K562 (cell line): Measurements from ENCODE around the gene AIF1. TPM values are rescaled to one million over a fixed set of nuclear protein-coding genes. Genes with fewer than 3 reads are reported as not detected.
"Not testable (repeated sequence)": the region's sequence is repeated elsewhere in the genome, so short reads cannot be mapped to it uniquely, and the experiment has no call there.

ENCODE experiments used
- ATAC-seq: fragments of 200-7000 bp; cut with Tn5 transposase; 3 replicates; pipeline ENCODE4 v1.9.1; 2020; ENCODE audit warnings: moderate library complexity
- BruUV-seq: library from RNA; stranded (reverse); fragments of 400-500 nt; replicated peaks from 2 replicates; lab custom pipeline; 2021; lab: Mats Ljungman, UMichigan
- CTCF ChIA-PET: fragments of 300-600 bp; formaldehyde crosslinking; extraction: SDS; loops from one replicate; lab custom pipeline; 2021; ENCODE audit warnings: low intra/inter-chr PET ratio; lab: Yijun Ruan, JAX
- POLR2A ChIA-PET: fragments of 300-600, 350-650 bp; sonication (Branson Sonifier 250); formaldehyde crosslinking; extraction: SDS; loops from one replicate; lab custom pipeline; 2021; ENCODE audit warnings: antibody characterized with exemption, inconsistent platforms; lab: Yijun Ruan, JAX
- DNase-seq, 4 experiments: peaks; one replicate each; pipeline versions ENCODE4 v3.0.0 to v3.0.0-alpha.2; 2011 to 2018; ENCODE audit warnings: low spot score in 3 of 4, mixed read lengths in 3 of 4; ENCODE audit errors: extremely low read depth in 1 of 4
- FAIRE-seq: peaks from 2 replicates; lab custom pipeline; 2011; peaks lifted over from hg19 to GRCh38; lab: Jason Lieb, UNC
- H2AFZ ChIP-seq: 2 replicates; pipeline ENCODE4 v1.6.0; 2011; ENCODE audit warnings: low read depth, low read length, control low read depth, inconsistent platforms
- H3K27ac ChIP-seq: fragments of 200-600 bp; 3 replicates; pipeline ENCODE4 v1.8.0; 2011; ENCODE audit warnings: low read depth, mild to moderate bottlenecking, control low read depth, inconsistent platforms, low read length, moderate library complexity, mixed read lengths; ENCODE audit errors: extremely low read depth
- H3K27me3 ChIP-seq, 2 experiments: fragments of 300-600 bp in 1 of 2; 2 replicates in 1 of 2; 3 replicates in 1 of 2; pipeline versions ENCODE4 v1.6.0 to v1.8.0; 2011; ENCODE audit warnings: inconsistent platforms in 2 of 2, low read length in 2 of 2, mild to moderate bottlenecking in 1 of 2, mixed read lengths in 1 of 2, moderate library complexity in 1 of 2; ENCODE audit not compliant: control insufficient read depth in 2 of 2, insufficient read depth in 2 of 2
- H3K36me3 ChIP-seq: fragments of 300-600 bp; 3 replicates; pipeline ENCODE4 v1.8.0; 2011; ENCODE audit warnings: mild to moderate bottlenecking, low read length, inconsistent platforms; ENCODE audit not compliant: control insufficient read depth, insufficient read depth
- H3K4me1 ChIP-seq, 2 experiments: fragments of 200-600 bp in 1 of 2; replicated peaks in 1 of 2; 2 replicates in 1 of 2; 3 replicates in 1 of 2; pipeline versions ENCODE4 v1.5.1 to v1.8.0; 2011; ENCODE audit warnings: inconsistent platforms in 2 of 2, low read length in 2 of 2, mild to moderate bottlenecking in 1 of 2, mixed read lengths in 1 of 2, moderate library complexity in 1 of 2; ENCODE audit not compliant: control insufficient read depth in 2 of 2, insufficient read depth in 2 of 2
- H3K4me2 ChIP-seq: 2 replicates; pipeline ENCODE4 v1.6.1; 2011; ENCODE audit warnings: low read length, control low read depth, inconsistent platforms, mixed read lengths; ENCODE audit not compliant: insufficient read depth
- H3K4me3 ChIP-seq: fragments of 200-600 bp; sonication (generic), shearing (Covaris generic); 2 replicates; pipeline ENCODE4 v1.5.1; 2016; ENCODE audit warnings: control low read depth, inconsistent platforms
- H3K79me2 ChIP-seq: fragments of 200-600 bp; 3 replicates; pipeline ENCODE4 v1.8.0; 2011; ENCODE audit warnings: low read length, inconsistent platforms; ENCODE audit not compliant: control insufficient read depth, insufficient read depth
- H3K9ac ChIP-seq, 2 experiments: 2 replicates each; pipeline versions ENCODE4 v1.6.0 to v1.6.1; 2011; ENCODE audit warnings: low read depth in 2 of 2, low read length in 2 of 2, control low read depth in 1 of 2, inconsistent platforms in 1 of 2, mild to moderate bottlenecking in 1 of 2, mixed read lengths in 1 of 2; ENCODE audit not compliant: insufficient read depth in 1 of 2
- H3K9me1 ChIP-seq: one replicate; pipeline ENCODE4 v1.6.0; 2011; ENCODE audit warnings: inconsistent platforms, mild to moderate bottlenecking, low read length, moderate library complexity; ENCODE audit not compliant: control insufficient read depth, insufficient read depth
- H3K9me3 ChIP-seq: replicated peaks from 2 replicates; pipeline ENCODE4 v1.5.1; 2011; ENCODE audit warnings: low read depth, low read length, inconsistent platforms; ENCODE audit not compliant: control insufficient read depth, insufficient read depth
- H4K20me1 ChIP-seq: replicated peaks from 2 replicates; pipeline ENCODE4 v1.6.1; 2011; ENCODE audit warnings: low read length, inconsistent platforms, mixed read lengths; ENCODE audit not compliant: control insufficient read depth, insufficient read depth
- BRD9 ChIP-seq: fragments of 450-650 bp; IDR thresholded peaks from 2 replicates; pipeline ENCODE4 v1.6.1; 2018; ENCODE audit warnings: low read depth; ENCODE audit not compliant: partially characterized antibody
- CBFA2T3 ChIP-seq: fragments of 450-650 bp; IDR thresholded peaks from 2 replicates; pipeline ENCODE4 v1.6.1; 2017
- CHD2 ChIP-seq: IDR thresholded peaks from 2 replicates; pipeline ENCODE4 v1.6.1; 2011; ENCODE audit warnings: low read depth, low read length
- KLF16 ChIP-seq: IDR thresholded peaks from 2 replicates; pipeline ENCODE4 v1.6.1; 2016; ENCODE audit warnings: antibody characterized with exemption
- MAFK ChIP-seq: IDR thresholded peaks from 2 replicates; pipeline ENCODE4 v1.6.1; 2011; ENCODE audit warnings: low read length, improper control_type of control experiment
- MAX ChIP-seq: sonication (generic); formaldehyde crosslinking; IDR thresholded peaks from 2 replicates; pipeline ENCODE4 v1.9.0; 2022; ENCODE audit warnings: mild to moderate bottlenecking, missing genetic modification reagents
- ZNF121 ChIP-seq: sonication (generic); formaldehyde crosslinking; conservative IDR thresholded peaks from 2 replicates; pipeline ENCODE4 v1.8.0; 2022; ENCODE audit warnings: missing genetic modification reagents
- ZNF140 ChIP-seq: fragments of 250-450 bp; sonication (Bioruptor Pico); IDR thresholded peaks from 2 replicates; pipeline ENCODE4 v1.8.0; 2021; ENCODE audit warnings: moderate library complexity, mild to moderate bottlenecking, inconsistent platforms
- WGBS: fragments of 100-300 bp; shearing (Covaris generic); methylation state at CpG from one replicate; pipeline ENCODE4 v1.1.6; 2016; ENCODE audit warnings: low coverage, mixed read lengths; ENCODE audit not compliant: insufficient coverage; ENCODE audit errors: missing lambda C conversion rate; 5-methylcytosine and 5-hydroxymethylcytosine counted together
- in situ Hi-C: fragments of 300-500 bp; cut with MboI; formaldehyde crosslinking; loops from 4 replicates; pipeline ENCODE4 v1.15.0; 2018; ENCODE audit warnings: inconsistent platforms, mixed read lengths
- intact Hi-C: fragments of 100-400 bp; cut with micrococcal nuclease; formaldehyde crosslinking; loops from 2 replicates; pipeline ENCODE4 v1.14.2; 2022
- polyA plus RNA-seq, 8 experiments: library from polyadenylated mRNA; depleted of rRNA in 4 of 8; stranded (reverse) in 5 of 8; unstranded in 3 of 8; fragments of >200 nt; fragmentation: Nextera tagmentation in 2 of 8; fragmentation: Illumina TruSeq in 1 of 8; extraction: Ambion mirVana in 2 of 8; extraction: Trizol in 1 of 8; gene quantifications; 2 replicates each; pipeline versions ENCODE4 v1.2.1 to v1.2.3, GENCODE V29; 2011 to 2014; ENCODE audit warnings: inconsistent platforms in 1 of 8, missing spikeins in 1 of 8
- total RNA-seq, 7 experiments: library from RNA; depleted of rRNA in 6 of 7; stranded (reverse); fragments of >200 nt in 6 of 7; fragmentation: Illumina TruSeq in 2 of 7; extraction: Trizol in 2 of 7; gene quantifications; 2 replicates each; pipeline versions ENCODE4 v1.2.1 to v1.2.3, GENCODE V29; 2011 to 2021; ENCODE audit warnings: low replicate concordance in 1 of 7
- TF ChIP-seq, protein P1 (sequence below): fragments of 200-800 bp; sonication (Bioruptor generic); IDR thresholded peaks from 2 replicates; pipeline ENCODE4 v1.6.1; 2017; ENCODE audit warnings: missing genetic modification characterization, missing compliant biosample characterization

AIF1 gene
- total and polyA plus RNA-seq, 9 of the 15 experiments (the other 6 are each of a cell fraction or from before 2014, with no cell fraction given), result 9.4 to 33.4 (median 19.4) TPM

DNA sequence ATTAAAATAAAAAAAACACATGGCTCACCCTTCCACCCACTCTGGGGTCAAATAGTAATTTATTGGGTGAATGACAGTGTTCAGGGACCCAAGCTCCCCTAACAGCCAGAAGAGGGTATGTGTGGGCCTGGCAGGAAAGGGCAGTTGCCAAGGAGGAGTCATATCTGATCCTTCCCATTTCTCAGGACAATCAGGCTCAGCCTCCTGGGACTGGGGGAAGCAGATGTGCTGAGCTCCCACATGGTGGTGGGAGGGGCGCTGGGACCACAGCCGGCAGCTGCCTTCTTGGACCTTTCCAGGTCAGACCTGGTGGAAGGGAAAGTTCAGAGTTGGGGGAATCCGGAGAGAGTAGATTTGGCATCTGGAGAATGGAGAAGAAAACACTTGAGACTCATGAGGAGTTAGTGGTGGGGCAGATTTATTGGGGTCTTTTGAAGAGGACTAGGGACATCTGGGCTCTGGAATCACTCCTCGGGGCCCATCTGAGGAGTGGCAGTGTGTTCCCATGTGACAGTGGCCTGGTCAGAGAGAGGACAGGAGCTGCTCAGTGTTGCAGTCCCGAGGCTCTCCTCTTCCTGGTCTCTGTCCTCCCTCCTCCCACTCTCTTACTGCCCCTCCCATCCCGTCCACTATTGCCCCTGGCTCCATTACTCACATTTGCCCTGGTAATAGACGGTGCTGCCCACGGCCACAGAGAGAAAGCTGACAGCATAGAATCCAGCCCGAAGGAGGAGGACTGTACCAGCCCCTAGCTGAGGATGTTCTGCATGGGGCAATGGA lies 26.0 kb upstream of the AIF1 start (continued):
- TF ChIP-seq, protein P1, sequence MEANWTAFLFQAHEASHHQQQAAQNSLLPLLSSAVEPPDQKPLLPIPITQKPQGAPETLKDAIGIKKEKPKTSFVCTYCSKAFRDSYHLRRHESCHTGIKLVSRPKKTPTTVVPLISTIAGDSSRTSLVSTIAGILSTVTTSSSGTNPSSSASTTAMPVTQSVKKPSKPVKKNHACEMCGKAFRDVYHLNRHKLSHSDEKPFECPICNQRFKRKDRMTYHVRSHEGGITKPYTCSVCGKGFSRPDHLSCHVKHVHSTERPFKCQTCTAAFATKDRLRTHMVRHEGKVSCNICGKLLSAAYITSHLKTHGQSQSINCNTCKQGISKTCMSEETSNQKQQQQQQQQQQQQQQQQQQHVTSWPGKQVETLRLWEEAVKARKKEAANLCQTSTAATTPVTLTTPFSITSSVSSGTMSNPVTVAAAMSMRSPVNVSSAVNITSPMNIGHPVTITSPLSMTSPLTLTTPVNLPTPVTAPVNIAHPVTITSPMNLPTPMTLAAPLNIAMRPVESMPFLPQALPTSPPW (CRISPR knock-in tag), result no peak
- TF ChIP-seq MAFK (no peak), MAX (CRISPR knock-in tag) (peak; percentile 44; the same call in 1 of the 2 replicates), KLF16 (no peak), CHD2 (no peak), BRD9 (no peak), CBFA2T3 (peak; percentile 56), ZNF140 (no peak)

- intact Hi-C loops, H3K9ac ChIP-seq, H4K20me1 ChIP-seq, H3K9me1 ChIP-seq, FAIRE-seq: not testable (repeated sequence)
- POLR2A ChIA-PET, result interaction anchor here (2.4 kb wide), 1 partner anchor 49 kb away, joined by 8 read pairs; the partner anchor contains the start of gene DDX39B
- TF ChIP-seq ZNF121 (CRISPR knock-in tag), result peak; percentile 90
- TF ChIP-seq, all 486 proteins: peak for 1; not testable (repeated sequence) for 485
- peaks cover 28 to 45% of the 10 kb centered on the region in 2 experiments for H3K4me1 ChIP-seq
- H3K4me3 ChIP-seq, BruUV-seq, H3K27me3 ChIP-seq, DNase-seq, H2AFZ ChIP-seq, in situ Hi-C loops, CTCF ChIA-PET, H3K27ac ChIP-seq, H3K9me3 ChIP-seq, ATAC-seq, H3K4me2 ChIP-seq, H3K36me3 ChIP-seq, H3K79me2 ChIP-seq: not testable (repeated sequence)
- 53% methylated on average over 5 of the region's 5 CpGs for WGBS
These were observed 24.3 kb upstream of the AIF1 start for GRCh38 chr6:31590691-31591090.
